GM12891 (cell line): Measurements from ENCODE around the gene EFTUD2.

ENCODE experiments used
- DNase-seq: peaks from one replicate; pipeline ENCODE4 v3.0.0; 2011; ENCODE audit warnings: low spot score; ENCODE audit not compliant: insufficient read length
- FAIRE-seq: peaks from 2 replicates; lab custom pipeline; 2011; peaks lifted over from hg19 to GRCh38; lab: Jason Lieb, UNC
- PAX5 ChIP-seq: IDR thresholded peaks from 2 replicates; pipeline ENCODE4 v1.6.1; 2011; ENCODE audit warnings: low read length, moderate library complexity, mild to moderate bottlenecking; ENCODE audit not compliant: insufficient read depth, severe bottlenecking
- POLR2A ChIP-seq: IDR thresholded peaks from 2 replicates; pipeline ENCODE4 v1.6.1; 2011; ENCODE audit warnings: low read depth, low read length, control low read depth
- POLR2AphosphoS5 ChIP-seq: IDR thresholded peaks from 2 replicates; pipeline ENCODE4 v1.6.1; 2011; ENCODE audit warnings: low read depth, low read length, control low read depth
- POU2F2 ChIP-seq: IDR thresholded peaks from 2 replicates; pipeline ENCODE4 v1.6.1; 2011; ENCODE audit warnings: low read depth, mild to moderate bottlenecking, control low read depth, low read length, moderate library complexity
- SPI1 ChIP-seq: IDR thresholded peaks from 2 replicates; pipeline ENCODE4 v1.6.1; 2011; ENCODE audit warnings: low read depth, low read length, control low read depth
- TAF1 ChIP-seq: IDR thresholded peaks from 2 replicates; pipeline ENCODE4 v1.6.1; 2011; ENCODE audit warnings: low read depth, low read length, control low read depth

EFTUD2 gene

DNA sequence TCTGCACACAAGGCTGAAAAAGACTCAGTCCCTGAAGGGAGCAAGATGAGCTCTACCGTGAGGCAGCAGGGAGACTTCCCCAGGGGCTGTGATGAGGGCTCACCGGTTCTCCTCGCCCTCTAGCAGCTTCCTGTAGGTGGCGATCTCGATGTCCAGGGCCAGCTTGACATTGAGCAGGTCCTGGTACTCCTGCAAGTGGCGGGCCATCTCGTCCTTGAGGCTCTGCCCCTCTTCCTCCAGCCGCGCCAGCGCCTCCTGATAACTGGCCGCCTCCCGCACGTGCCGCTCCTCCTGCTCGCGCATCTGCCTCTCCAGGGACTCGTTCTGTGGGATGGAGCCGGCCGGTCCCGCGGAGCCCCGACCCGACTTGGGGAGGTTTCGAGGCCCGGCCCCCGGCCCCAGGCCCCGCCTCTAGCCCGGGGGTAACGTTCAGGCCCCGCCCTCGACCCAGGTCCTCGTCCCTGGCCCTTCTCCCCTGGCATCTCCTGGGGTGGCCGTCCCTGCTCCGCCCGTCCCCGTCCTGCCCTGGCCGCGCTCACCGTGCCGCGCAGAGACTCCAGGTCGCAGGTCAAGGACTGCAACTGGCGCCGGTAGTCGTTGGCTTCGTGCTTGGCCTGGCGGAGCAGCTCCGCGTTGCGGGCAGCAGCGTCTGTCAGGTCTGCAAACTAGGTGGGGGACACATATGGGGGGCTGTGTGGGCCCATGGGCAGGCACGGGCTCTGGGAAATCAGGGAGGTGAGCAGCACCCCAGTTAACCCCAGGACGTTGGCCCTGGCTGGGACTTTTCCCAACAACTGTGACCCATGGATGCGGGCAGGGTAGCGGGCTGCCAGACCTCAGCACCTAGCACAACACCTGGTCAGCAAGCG lies 12.1 kb upstream of the EFTUD2 start:
- TF ChIP-seq PAX5 (no peak), POU2F2 (no peak), SPI1 (no peak), POLR2A (no peak), TAF1 (no peak), POLR2AphosphoS5 (no peak)
- FAIRE-seq (peak; percentile 81), DNase-seq (peak; percentile 52)

DNA sequence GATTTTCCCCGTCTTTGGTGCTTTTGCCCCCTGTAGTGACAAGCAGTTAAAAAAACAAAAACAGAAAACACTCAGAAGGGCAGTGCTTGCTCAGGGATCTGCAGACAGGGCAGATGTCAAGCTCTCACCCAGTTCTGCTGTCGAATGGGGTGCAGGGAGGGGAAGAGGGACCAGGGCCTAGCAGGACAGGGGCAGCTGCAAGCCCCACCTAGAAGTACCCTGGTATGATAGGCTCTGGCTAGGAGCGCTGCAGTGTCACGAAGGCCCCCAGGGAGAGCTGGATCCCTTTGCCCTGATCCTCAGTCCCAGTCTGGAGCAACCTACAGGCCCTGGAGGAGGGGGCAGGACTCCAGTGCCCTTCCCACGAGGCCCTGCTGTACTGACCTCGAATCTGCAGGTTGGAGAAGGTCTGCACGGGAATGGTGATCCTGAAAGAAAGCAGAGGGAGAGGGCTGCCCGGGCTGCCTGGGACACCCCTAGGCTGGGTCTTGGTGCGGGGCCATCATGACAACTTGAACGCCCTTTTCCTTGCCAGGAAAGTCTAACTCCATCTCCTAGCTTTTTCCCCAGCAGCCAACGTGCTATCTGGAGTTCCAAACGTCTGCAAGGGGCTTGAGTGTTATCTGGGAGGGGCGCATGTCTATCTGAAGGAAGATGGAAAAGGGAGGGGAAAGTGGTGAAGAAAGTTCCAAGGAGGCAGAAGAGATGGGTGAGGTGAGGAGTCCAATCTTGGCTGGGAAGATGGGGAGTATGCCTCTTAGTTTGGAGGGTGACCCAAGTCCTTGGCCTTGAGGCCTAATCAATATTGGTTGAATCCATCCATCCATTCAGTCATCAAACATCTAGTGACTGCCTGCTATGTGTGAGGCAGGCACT lies 11.2 kb upstream of the EFTUD2 start:
- no peak for FAIRE-seq
- DNase-seq, result no peak
- TF ChIP-seq TAF1 (no peak), POLR2AphosphoS5 (no peak), SPI1 (no peak), PAX5 (no peak), POU2F2 (no peak), POLR2A (no peak)

DNA sequence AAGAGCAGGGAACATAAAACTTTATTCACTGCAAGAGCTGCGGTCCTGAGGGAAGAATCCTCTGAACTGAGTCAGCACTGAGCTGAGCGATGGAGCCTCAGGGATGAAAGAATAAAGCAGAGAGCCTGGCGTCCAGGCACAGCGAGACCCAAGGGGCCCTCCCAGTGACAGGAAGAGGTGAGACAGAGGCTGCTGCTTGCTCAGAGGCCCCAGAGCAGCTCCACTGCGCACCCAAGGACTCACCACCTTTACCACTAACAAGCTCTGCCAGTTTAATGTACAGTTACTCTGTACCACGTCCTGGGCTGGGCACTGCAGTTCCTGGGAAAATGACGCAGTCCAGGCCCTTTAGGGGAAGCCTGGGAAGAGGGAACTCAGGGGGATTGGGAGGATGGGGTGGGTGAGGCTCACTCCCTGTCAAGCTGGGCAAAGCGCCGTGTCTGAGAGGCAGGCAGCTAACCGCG lies 10.5 kb upstream of the EFTUD2 start:
- DNase-seq (no peak), FAIRE-seq (no peak)
- no peak for TF ChIP-seq TAF1
- TF ChIP-seq POLR2AphosphoS5, result no peak
- TF ChIP-seq PAX5, result no peak

DNA sequence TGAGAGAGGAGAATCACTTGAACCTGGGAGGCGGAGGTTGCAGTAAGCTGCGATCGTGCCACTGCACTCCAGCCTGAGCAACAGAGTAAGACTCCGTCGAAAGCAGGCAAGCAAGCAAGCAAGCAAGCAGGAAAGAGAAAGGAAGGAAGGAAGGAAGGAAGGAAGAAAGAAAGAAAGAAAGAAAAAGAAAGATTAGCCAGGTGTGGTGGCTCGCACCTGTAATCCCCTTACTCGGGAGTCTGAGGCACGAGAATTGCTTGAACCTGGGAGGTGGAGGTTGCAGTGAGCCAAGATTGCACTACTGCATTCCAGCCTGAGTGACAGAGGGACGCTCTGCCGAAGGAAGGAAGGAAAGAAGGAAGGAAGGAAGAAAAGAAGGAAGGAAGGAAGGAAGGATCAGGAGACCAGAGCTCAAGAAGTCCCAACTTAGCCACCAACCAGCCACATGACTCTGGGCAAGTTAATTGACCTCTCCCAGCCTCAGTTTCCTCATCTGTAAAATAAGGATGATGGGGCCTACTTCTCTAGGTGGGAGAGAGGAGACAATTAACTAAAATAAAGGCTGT lies 9.6 kb upstream of the EFTUD2 start:
- no peak for TF ChIP-seq SPI1
- TF ChIP-seq POLR2A, result no peak
- TF ChIP-seq POLR2AphosphoS5, result no peak
- TF ChIP-seq TAF1, result no peak
- no peak for TF ChIP-seq PAX5
- TF ChIP-seq POU2F2, result no peak
- DNase-seq (no peak), FAIRE-seq (no peak)

DNA sequence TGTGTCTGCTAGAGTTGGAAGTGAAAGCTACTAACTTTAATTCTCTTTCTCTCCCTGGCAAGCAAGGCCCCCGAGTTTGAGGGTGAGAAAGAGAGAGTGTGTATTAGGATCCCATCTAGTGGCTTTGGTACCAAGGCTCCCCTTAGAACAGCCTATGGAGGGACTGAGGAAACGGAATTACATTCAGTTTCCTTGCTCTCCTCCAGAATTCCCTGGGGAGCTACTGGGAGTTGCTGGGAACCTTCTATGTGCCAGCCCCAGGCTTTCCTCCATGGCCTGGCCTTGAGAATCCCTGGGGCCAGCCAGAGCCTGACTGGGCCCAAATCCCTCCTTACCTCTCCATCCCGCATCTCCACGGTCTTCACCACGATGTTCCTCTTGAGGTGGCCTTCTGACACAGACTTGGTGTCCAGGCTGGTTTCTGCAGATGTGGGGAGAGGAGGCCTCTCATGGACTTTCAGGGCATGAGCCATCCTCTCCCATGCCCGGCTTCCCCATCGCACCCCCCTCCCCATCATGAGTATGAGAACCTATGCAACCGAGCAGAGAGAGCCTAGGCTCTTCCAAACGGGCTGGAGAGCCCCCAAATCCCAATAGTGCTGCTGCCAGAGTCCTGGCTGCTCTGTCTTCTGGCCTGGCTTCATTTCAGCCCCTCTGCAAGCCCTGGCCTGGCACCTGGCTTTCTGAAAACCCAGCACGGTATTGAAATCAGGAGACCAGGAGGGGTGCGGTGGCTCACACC lies 8.7 kb upstream of the EFTUD2 start:
- no peak for DNase-seq
- no peak for FAIRE-seq
- TF ChIP-seq SPI1, result no peak
- TF ChIP-seq TAF1, result no peak
- TF ChIP-seq POLR2AphosphoS5, result no peak
- TF ChIP-seq POLR2A, result no peak
- TF ChIP-seq PAX5, result no peak
- no peak for TF ChIP-seq POU2F2

DNA sequence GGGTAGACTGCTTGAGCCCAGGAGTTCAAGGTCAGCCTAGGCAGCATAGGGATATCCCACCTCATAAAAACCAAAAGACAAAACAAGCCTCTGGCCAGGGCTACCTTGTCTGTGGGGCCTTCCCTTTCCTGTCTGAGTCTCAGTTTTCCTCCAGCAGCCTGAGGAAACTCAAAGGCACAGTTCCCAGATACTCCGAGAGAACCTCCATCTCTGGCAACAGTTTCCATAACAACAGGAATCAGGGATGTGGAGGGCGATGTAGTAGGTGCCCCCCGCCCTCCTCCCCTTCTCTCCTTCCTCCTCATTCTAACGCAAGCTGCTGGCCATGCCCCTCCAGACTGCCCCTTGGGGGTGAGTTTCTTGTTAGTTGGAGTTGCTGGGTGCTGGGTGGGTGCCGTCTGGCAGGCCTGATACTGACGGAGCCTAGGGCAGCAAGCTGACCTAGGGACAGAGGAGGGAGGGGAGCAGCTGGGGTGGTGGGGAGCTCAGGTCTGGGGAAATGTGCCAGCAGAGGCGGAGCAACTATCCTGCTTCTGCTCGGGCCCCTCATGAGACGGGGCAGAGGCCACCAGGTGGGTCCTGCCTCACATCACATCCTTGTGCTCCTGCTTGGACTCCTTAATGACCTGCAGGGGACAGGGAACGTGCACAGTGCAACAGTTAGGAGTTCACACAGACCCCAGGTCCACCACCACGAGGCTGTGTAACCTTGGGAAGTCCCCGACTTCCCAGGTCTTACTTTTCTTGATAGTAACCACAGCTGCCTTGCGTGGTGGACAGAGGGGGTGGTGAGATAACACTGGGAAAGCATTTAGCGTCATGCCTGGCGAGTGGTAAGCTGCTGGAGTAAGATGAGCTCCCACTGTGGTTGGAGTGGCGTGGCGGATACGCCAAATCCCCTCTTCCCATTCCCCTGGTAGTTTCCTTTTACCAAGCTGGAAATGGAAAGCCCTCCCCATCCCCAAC lies 7.8 kb upstream of the EFTUD2 start:
- TF ChIP-seq POLR2AphosphoS5, result no peak
- TF ChIP-seq SPI1, result no peak
- TF ChIP-seq TAF1, result no peak
- FAIRE-seq (no peak), DNase-seq (no peak)

DNA sequence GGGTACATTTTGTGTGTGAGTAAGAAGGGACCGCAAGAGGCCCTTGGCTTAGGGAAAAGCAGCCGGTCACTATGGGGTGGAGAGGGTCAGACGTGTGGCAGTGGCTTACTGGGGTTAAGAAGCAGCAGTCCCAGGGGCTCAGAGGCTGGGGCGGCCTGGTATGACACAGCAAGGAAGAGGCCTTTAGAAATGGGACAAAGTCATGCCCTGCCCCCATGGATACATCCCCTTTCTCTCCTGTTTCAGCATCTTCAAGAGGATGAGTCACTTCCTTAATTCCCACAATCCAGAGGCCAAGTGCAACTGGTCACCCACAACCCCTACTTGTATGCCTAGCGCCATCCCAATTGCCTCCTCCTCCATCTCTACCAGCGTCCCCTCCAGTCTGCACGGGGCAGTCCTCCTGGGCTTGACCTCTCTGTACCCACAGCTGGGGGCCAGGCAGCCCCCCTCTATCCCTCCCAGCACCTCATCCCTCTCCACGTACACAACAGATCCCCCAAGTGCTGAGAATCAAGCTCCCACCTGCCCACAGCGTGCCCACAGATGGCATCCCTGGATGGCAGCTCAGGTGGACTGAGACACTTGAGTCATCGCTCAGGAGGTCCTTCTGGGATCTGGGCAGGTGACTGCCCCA lies 6.9 kb upstream of the EFTUD2 start:
- TF ChIP-seq POLR2A, result no peak
- TF ChIP-seq TAF1, result no peak
- no peak for TF ChIP-seq SPI1
- TF ChIP-seq POU2F2, result no peak
- TF ChIP-seq PAX5, result no peak
- no peak for TF ChIP-seq POLR2AphosphoS5
- FAIRE-seq, result no peak
- DNase-seq, result no peak

DNA sequence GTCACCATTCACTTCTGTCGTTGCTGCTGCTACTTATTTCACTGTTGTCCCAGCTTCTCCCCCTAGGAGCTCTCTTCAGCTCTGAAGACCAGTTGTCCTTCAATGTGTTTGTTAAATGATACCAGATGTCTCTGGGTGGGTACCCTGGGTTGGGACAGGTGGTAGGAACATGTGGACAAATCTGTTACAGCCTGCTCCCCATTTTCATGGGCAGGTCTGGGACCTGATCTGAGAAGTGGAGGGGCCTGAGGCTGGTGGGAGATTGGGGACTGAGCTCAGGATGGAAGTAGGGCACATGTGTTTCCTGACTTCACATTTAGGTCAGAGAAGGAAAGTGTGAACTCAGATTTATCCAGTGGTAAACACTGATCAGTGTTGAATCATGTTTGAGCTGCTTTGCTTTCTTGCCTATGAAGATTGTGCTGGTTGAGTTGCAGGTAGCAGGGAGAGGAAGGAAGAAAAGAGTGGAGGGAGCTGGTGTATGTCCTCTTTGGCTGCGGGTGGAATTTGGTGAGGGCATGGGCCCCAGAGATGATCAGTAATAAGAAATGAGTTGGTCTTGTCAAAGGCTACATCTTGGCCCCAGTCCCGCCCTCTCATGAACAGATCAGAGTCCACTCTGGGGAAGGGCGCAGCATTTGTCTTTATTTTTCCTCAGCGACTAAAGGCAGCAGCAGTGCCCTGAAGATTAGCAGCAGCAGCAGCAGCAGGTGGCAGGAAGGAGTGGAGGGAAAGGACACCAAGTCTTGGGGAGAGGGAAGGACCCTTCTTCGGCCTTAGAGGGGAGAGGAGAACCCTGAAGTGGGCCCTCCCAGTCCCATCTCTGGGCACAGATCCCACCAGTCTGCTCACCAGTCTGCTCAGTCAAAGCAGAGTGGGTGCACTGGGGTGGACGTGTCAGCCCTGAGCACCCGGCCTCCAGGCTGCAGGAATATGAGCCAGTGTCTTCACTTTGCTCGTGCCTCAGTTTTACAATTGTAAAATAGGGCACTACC lies 6.1 kb upstream of the EFTUD2 start:
- no peak for TF ChIP-seq POU2F2
- TF ChIP-seq SPI1, result no peak
- TF ChIP-seq PAX5, result no peak
- no peak for TF ChIP-seq POLR2AphosphoS5
- no peak for TF ChIP-seq TAF1
- TF ChIP-seq POLR2A, result no peak
- FAIRE-seq, result no peak
- DNase-seq, result no peak
